Liver (tissue), 3 donors: ENCODE data around the gene ANKRD49.

ENCODE experiments used
- CTCF ChIP-seq: fragments of 150-350 bp; IDR thresholded peaks from 2 replicates; pipeline ENCODE4 v1.5.1; 2017; ENCODE audit warnings: improper control_type of control experiment, low read depth, low read length; ENCODE audit not compliant: missing input control
- FOXA2 ChIP-seq: IDR thresholded peaks from 2 replicates; pipeline ENCODE4 v1.6.1; 2016; ENCODE audit warnings: antibody characterized with exemption
- GABPA ChIP-seq, 2 donors: IDR thresholded peaks in 1 of 2; conservative IDR thresholded peaks in 1 of 2; 2 replicates each; pipeline ENCODE4 v1.6.1; 2016; ENCODE audit warnings: antibody characterized with exemption in 2 of 2, mild to moderate bottlenecking in 1 of 2, moderate library complexity in 1 of 2
- NR2F2 ChIP-seq: IDR thresholded peaks from 2 replicates; pipeline ENCODE4 v1.6.1; 2016; ENCODE audit warnings: antibody characterized with exemption
- RAD21 ChIP-seq, 2 donors: IDR thresholded peaks; 2 replicates each; pipeline ENCODE4 v1.6.1; 2016; ENCODE audit warnings: antibody characterized with exemption in 2 of 2, mild to moderate bottlenecking in 2 of 2
- REST ChIP-seq: IDR thresholded peaks from 2 replicates; pipeline ENCODE4 v1.6.1; 2016; ENCODE audit warnings: antibody characterized with exemption, mild to moderate bottlenecking
- TAF1 ChIP-seq: conservative IDR thresholded peaks from 2 replicates; pipeline ENCODE4 v1.6.1; 2016; ENCODE audit warnings: antibody characterized with exemption, mild to moderate bottlenecking
- YY1 ChIP-seq: IDR thresholded peaks from 2 replicates; pipeline ENCODE4 v1.6.1; 2016; ENCODE audit warnings: antibody characterized with exemption, mild to moderate bottlenecking
- ZBTB33 ChIP-seq: IDR thresholded peaks from 2 replicates; pipeline ENCODE4 v1.6.1; 2016; ENCODE audit warnings: antibody characterized with exemption
- donor health status: healthy.
- donor health status: healthy.

- TF ChIP-seq CTCF (no peak), GABPA (IDR thresholded peaks at IDR 0.05 in 1 of 2, conservative IDR thresholded peaks at IDR 0.05 in 1 of 2) (no peak), REST (no peak), TAF1 (no peak), RAD21 (IDR thresholded peaks at IDR 0.05) (no peak), FOXA2 (no peak), NR2F2 (no peak), ZBTB33 (no peak), YY1 (no peak)
Measured at GRCh38 chr11:94450048-94450447, 43.7 kb upstream of the ANKRD49 start.
